GM12878 (cell line): ENCODE measurements around the gene SELPLG. TPM values are rescaled to one million over a fixed set of nuclear protein-coding genes. Genes with fewer than 3 reads are reported as not detected.

Source experiments
- ATAC-seq: fragments of 200-7000 bp; cut with Tn5 transposase; 3 replicates; pipeline ENCODE4 v1.9.1; 2020; ENCODE audit warnings: mild to moderate bottlenecking, moderate library complexity
- BruUV-seq: library from RNA; stranded (reverse); fragments of 400-500 nt; replicated peaks from 2 replicates; lab custom pipeline; 2021; lab: Mats Ljungman, UMichigan
- CTCF ChIA-PET: fragments of 300-600 bp; sonication (Branson Sonifier 250); formaldehyde crosslinking; extraction: SDS; loops from one replicate; lab custom pipeline; 2021; ENCODE audit warnings: inconsistent platforms; lab: Yijun Ruan, JAX
- POLR2A ChIA-PET: fragments of 350-600 bp; formaldehyde crosslinking; extraction: SDS; loops from one replicate; lab custom pipeline; 2021; ENCODE audit warnings: inconsistent platforms; lab: Charles Lee
- RAD21 ChIA-PET: fragments of 300-600 bp; sonication (Branson Sonifier 250); formaldehyde crosslinking; loops from one replicate; lab custom pipeline; 2023; ENCODE audit warnings: antibody characterized with exemption; ENCODE audit not compliant: unreplicated experiment; lab: Charles Lee
- SMC1A ChIA-PET: fragments of 300-600 bp; sonication (Branson Sonifier 250); formaldehyde crosslinking; loops from one replicate; lab custom pipeline; 2023; ENCODE audit not compliant: unreplicated experiment, uncharacterized antibody; lab: Charles Lee
- DNase-seq: peaks from one replicate; pipeline ENCODE4 v3.0.0-alpha.2; 2011; ENCODE audit warnings: low read depth, low spot score
- FAIRE-seq: peaks from 3 replicates; lab custom pipeline; 2011; peaks lifted over from hg19 to GRCh38; lab: Jason Lieb, UNC
- H2AFZ ChIP-seq: 2 replicates; pipeline ENCODE4 v1.6.0; 2011; ENCODE audit warnings: low read depth, low read length, control low read depth; ENCODE audit not compliant: control insufficient read depth
- H3K27ac ChIP-seq: 2 replicates; pipeline ENCODE4 v1.5.1; 2011; ENCODE audit warnings: control low read depth; ENCODE audit not compliant: control insufficient read depth, insufficient read depth
- H3K27me3 ChIP-seq, 2 experiments: replicated peaks in 1 of 2; 2 replicates each; pipeline versions ENCODE4 v1.6.0 to v1.6.1; 2011; ENCODE audit warnings: low read length in 1 of 2; ENCODE audit not compliant: control insufficient read depth in 2 of 2, insufficient read depth in 2 of 2
- H3K36me3 ChIP-seq, 2 experiments: 2 replicates each; pipeline ENCODE4 v1.5.1; 2011; ENCODE audit warnings: low read length in 1 of 2; ENCODE audit not compliant: control insufficient read depth in 2 of 2, insufficient read depth in 2 of 2
- H3K4me1 ChIP-seq: 2 replicates; pipeline ENCODE4 v1.6.1; 2011; ENCODE audit warnings: mild to moderate bottlenecking, low read length, moderate library complexity, mixed read lengths; ENCODE audit not compliant: control insufficient read depth, insufficient read depth
- H3K4me2 ChIP-seq: 2 replicates; pipeline ENCODE4 v1.6.0; 2011; ENCODE audit warnings: control low read depth; ENCODE audit not compliant: control insufficient read depth, insufficient read depth
- H3K4me3 ChIP-seq: fragments of 200-600 bp; sonication (generic); 2 replicates; pipeline ENCODE4 v1.5.1; 2016
- H3K79me2 ChIP-seq: 2 replicates; pipeline ENCODE4 v1.6.0; 2011; ENCODE audit warnings: low read length; ENCODE audit not compliant: control insufficient read depth, insufficient read depth
- H3K9ac ChIP-seq: 2 replicates; pipeline ENCODE4 v1.8.0; 2011; ENCODE audit warnings: low read length, control low read depth, mixed read lengths; ENCODE audit not compliant: control insufficient read depth, insufficient read depth
- H3K9me3 ChIP-seq: replicated peaks from 3 replicates; pipeline ENCODE4 v1.5.1; 2011; ENCODE audit warnings: mild to moderate bottlenecking, low read length; ENCODE audit not compliant: control insufficient read depth, insufficient read depth
- H4K20me1 ChIP-seq: 2 replicates; pipeline ENCODE4 v1.6.0; 2011; ENCODE audit not compliant: control insufficient read depth, insufficient read depth
- FOS ChIP-seq: IDR thresholded peaks from 3 replicates; pipeline ENCODE4 v1.6.1; 2011; ENCODE audit warnings: borderline replicate concordance; ENCODE audit not compliant: insufficient read length; ENCODE audit errors: extremely low read depth
- HDGF ChIP-seq: fragments of 450-650 bp; IDR thresholded peaks from 2 replicates; pipeline ENCODE4 v1.6.1; 2016; ENCODE audit warnings: antibody characterized with exemption
- HSF1 ChIP-seq: fragments of 150-350 bp; IDR thresholded peaks from 2 replicates; pipeline ENCODE4 v1.6.1; 2014; ENCODE audit warnings: mild to moderate bottlenecking, low read depth, low read length
- JUND ChIP-seq: IDR thresholded peaks from 2 replicates; pipeline ENCODE4 v1.6.1; 2012; ENCODE audit warnings: low read depth, mild to moderate bottlenecking, low read length, improper control_type of control experiment, moderate library complexity
- KLF5 ChIP-seq: fragments of 450-650 bp; IDR thresholded peaks from 2 replicates; pipeline ENCODE4 v1.6.1; 2014; ENCODE audit warnings: mild to moderate bottlenecking; ENCODE audit not compliant: partially characterized antibody
- NFXL1 ChIP-seq: fragments of 450-650 bp; IDR thresholded peaks from 2 replicates; pipeline ENCODE4 v1.6.1; 2017; ENCODE audit warnings: antibody characterized with exemption, mild to moderate bottlenecking, borderline replicate concordance
- STAT3 ChIP-seq: IDR thresholded peaks from 2 replicates; pipeline ENCODE4 v1.6.1; 2011; ENCODE audit warnings: low read depth, low read length, improper control_type of control experiment
- WGBS: methylation state at CpG from one replicate; pipeline ENCODE4 v1.1.6; 2016; ENCODE audit warnings: low lambda C conversion rate; ENCODE audit not compliant: insufficient replicate concordance, insufficient coverage; ENCODE audit errors: missing lambda C conversion rate; 5-methylcytosine and 5-hydroxymethylcytosine counted together
- in situ Hi-C: fragments of 300-500 bp; cut with MboI; formaldehyde crosslinking; loops from 9 replicates; pipeline ENCODE4 v1.14.3; 2018; ENCODE audit warnings: mixed read lengths
- intact Hi-C: fragments of 100-400 bp; cut with micrococcal nuclease; formaldehyde crosslinking; loops from one replicate; pipeline ENCODE4 v1.14.2; 2022; ENCODE audit not compliant: unreplicated experiment
- polyA plus RNA-seq, 11 experiments: library from polyadenylated mRNA; depleted of rRNA in 4 of 11; unstranded in 6 of 11; stranded (reverse) in 5 of 11; fragments of >200 nt; fragmentation: Nextera tagmentation in 4 of 11; fragmentation: Illumina TruSeq in 1 of 11; extraction: Ambion mirVana in 4 of 11; extraction: Trizol in 1 of 11; gene quantifications; 1 replicate in 1 of 11; 2 replicates in 10 of 11; pipeline versions ENCODE4 v1.2.1 to v1.2.3, GENCODE V29; 2011 to 2016; ENCODE audit warnings: inconsistent platforms in 2 of 11, missing spikeins in 2 of 11, low read depth in 1 of 11
- total RNA-seq, 4 experiments: library from RNA; depleted of rRNA in 3 of 4; stranded (reverse); fragments of >200 nt in 3 of 4; fragmentation: Illumina TruSeq in 1 of 4; extraction: Trizol in 1 of 4; gene quantifications; 2 replicates each; pipeline versions ENCODE4 v1.2.1 to v1.2.3, GENCODE V29; 2013 to 2021
- TF ChIP-seq, protein P1 (sequence below): fragments of 450-650 bp; IDR thresholded peaks from 2 replicates; pipeline ENCODE4 v1.6.1; 2017; ENCODE audit warnings: borderline replicate concordance

SELPLG gene
- total and polyA plus RNA-seq, 10 of the 15 experiments (the other 5 are each of a cell fraction or from before 2014, with no cell fraction given), result 3.2 to 32.3 (median 23.9) TPM

DNA sequence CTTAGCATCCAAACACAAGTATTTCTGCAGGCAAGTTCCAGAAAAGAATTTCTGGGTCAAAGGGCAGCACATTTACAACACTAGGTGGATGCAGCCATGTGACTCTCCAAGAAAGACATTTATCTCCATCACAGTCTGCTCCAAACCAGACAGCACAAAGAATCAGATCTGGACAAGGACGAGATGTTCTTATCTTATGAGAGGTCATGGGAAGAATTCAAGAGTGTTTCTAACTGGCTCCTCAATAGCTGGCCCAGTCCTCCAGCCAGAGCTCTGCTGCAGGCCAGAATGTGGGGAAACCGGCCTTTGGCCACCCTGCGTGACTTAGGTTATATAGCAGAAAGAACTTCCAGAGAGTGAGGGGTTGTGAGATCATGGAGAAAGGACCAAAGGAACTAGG lies 53.2 kb downstream of the SELPLG start:
- intact Hi-C loops, result no loop called here
- ChIA-PET SMC1A (interaction anchor here (0.9 kb wide), 1 partner anchor 37 kb away, joined by 3 read pairs; no protein-coding TSS in a partner anchor), RAD21 (no interaction called here), CTCF (interaction anchor here (1.6 kb wide), 1 partner anchor 37 kb away, joined by 6 read pairs; no protein-coding TSS in a partner anchor), POLR2A (no interaction called here)
- no peak overlapping the region for H3K27ac ChIP-seq
- no peak overlapping the region for H2AFZ ChIP-seq
- no peak overlapping the region for H3K4me3 ChIP-seq
- WGBS, result 85% methylated on average over 3 of the region's 3 CpGs
- ATAC-seq, result no peak
- no peaks in the 10 kb centered on the region; the same call in 2 of the 3 replicates for H3K9me3 ChIP-seq
- H3K4me2 ChIP-seq, result no peak overlapping the region
- no TSS peak for BruUV-seq
- H3K9ac ChIP-seq, result no peak overlapping the region
- TF ChIP-seq JUND (no peak), HSF1 (no peak), FOS (no peak), KLF5 (no peak)
- H3K4me1 ChIP-seq, result peaks cover 10% of the 10 kb centered on the region
- H3K36me3 ChIP-seq, result no peaks in the 10 kb centered on the region
- in situ Hi-C loops, result no loop called here
- H3K27me3 ChIP-seq, result no peaks in the 10 kb centered on the region
- H3K79me2 ChIP-seq, result no peaks in the 10 kb centered on the region
- no peak for DNase-seq
- no peaks in the 10 kb centered on the region for H4K20me1 ChIP-seq
- FAIRE-seq, result no peak

GRCh38 chr12:108578813-108579212 lies 54.9 kb downstream of the SELPLG start:
- H3K4me1 ChIP-seq, result peaks cover 25% of the 10 kb centered on the region
- DNase-seq (no peak), FAIRE-seq (no peak), ATAC-seq (no peak)
- ChIA-PET CTCF (interaction anchor here (2.0 to 21.5 kb wide), 2 partner anchors 13 to 37 kb away, joined by 7 to 866 read pairs; no protein-coding TSS in a partner anchor), SMC1A (interaction anchor here (0.9 to 26.5 kb wide), 2 partner anchors 16 to 39 kb away, joined by 5 to 718 read pairs; no protein-coding TSS in a partner anchor), RAD21 (interaction anchor here (2.1 kb wide), 1 partner anchor 10 kb away, joined by 9 read pairs; no protein-coding TSS in a partner anchor)
- H3K36me3 ChIP-seq, result no peaks in the 10 kb centered on the region
- H3K9me3 ChIP-seq, result no peaks in the 10 kb centered on the region; the same call in 2 of the 3 replicates
- no peaks in the 10 kb centered on the region for H4K20me1 ChIP-seq
- no TSS peak for BruUV-seq
- H3K27me3 ChIP-seq, result no peaks in the 10 kb centered on the region
- intact Hi-C loops, result no loop called here
- H3K27ac ChIP-seq, result no peak overlapping the region
- in situ Hi-C loops, result no loop called here
- H3K4me3 ChIP-seq, result no peak overlapping the region
- no peak overlapping the region for H2AFZ ChIP-seq
- TF ChIP-seq, protein P1, sequence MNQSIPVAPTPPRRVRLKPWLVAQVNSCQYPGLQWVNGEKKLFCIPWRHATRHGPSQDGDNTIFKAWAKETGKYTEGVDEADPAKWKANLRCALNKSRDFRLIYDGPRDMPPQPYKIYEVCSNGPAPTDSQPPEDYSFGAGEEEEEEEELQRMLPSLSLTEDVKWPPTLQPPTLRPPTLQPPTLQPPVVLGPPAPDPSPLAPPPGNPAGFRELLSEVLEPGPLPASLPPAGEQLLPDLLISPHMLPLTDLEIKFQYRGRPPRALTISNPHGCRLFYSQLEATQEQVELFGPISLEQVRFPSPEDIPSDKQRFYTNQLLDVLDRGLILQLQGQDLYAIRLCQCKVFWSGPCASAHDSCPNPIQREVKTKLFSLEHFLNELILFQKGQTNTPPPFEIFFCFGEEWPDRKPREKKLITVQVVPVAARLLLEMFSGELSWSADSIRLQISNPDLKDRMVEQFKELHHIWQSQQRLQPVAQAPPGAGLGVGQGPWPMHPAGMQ, result 0 out of 2 replicates have a peak, but pooled peaks have one; percentile 6
- no peak for TF ChIP-seq NFXL1
- TF ChIP-seq STAT3, result no peak
- peak; percentile 61; the same call in 1 of the 2 replicates for TF ChIP-seq HDGF
- TF ChIP-seq, all 136 proteins: peak for 2
- POLR2A ChIA-PET, result no interaction called here
- 100% methylated on average over 3 of the region's 3 CpGs for WGBS
- no peak overlapping the region for H3K4me2 ChIP-seq
- no peaks in the 10 kb centered on the region for H3K79me2 ChIP-seq
- H3K9ac ChIP-seq, result no peak overlapping the region
